Measurements from ENCODE around the gene LMF1.
"Not testable (repeated sequence)": the region's sequence is repeated elsewhere in the genome, so short reads cannot be mapped to it uniquely, and the experiment has no call there.

DNA sequence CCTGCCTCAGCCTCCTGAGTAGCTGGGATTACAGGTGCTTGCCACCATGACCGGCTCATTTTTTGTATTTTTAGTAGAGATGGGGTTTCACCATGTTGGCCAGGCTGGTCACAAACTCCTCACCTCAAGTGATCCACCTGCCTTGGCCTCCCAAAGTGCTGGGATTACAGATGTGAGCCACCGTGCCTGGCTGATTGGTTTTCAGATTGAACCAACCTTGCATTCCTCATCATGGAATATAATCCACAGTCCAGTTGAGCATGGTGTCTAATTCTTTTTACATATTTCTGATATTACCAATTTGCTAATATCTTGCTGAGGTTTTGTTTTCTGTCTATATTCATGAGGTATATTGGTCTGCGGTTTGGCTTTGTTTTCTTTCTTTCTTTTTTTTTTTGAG lies 134.0 kb downstream of the LMF1 start:
- not testable (repeated sequence) for TF ChIP-seq SP2 (IDR thresholded peaks at IDR 0.05; ENCODE audit: low read length); CTBP2 (IDR thresholded peaks at IDR 0.05; ENCODE audit: borderline replicate concordance, insufficient read depth, insufficient read length, low read length); RAD21 (IDR thresholded peaks at IDR 0.05 in 1 of 2, conservative IDR thresholded peaks at IDR 0.05 in 1 of 2; ENCODE audit: low read depth in 2 of 2, low read length in 2 of 2); EZH2 (IDR thresholded peaks at IDR 0.05; ENCODE audit: low read depth, low read length, severe bottlenecking); POLR2AphosphoS5 (IDR thresholded peaks at IDR 0.05; ENCODE audit: low read depth, low read length); KDM5A (IDR thresholded peaks at IDR 0.05; ENCODE audit: low read length); ZNF274 (IDR thresholded peaks at IDR 0.05; ENCODE audit: borderline replicate concordance, extremely low read depth, low read length)
- TF ChIP-seq, protein P1, sequence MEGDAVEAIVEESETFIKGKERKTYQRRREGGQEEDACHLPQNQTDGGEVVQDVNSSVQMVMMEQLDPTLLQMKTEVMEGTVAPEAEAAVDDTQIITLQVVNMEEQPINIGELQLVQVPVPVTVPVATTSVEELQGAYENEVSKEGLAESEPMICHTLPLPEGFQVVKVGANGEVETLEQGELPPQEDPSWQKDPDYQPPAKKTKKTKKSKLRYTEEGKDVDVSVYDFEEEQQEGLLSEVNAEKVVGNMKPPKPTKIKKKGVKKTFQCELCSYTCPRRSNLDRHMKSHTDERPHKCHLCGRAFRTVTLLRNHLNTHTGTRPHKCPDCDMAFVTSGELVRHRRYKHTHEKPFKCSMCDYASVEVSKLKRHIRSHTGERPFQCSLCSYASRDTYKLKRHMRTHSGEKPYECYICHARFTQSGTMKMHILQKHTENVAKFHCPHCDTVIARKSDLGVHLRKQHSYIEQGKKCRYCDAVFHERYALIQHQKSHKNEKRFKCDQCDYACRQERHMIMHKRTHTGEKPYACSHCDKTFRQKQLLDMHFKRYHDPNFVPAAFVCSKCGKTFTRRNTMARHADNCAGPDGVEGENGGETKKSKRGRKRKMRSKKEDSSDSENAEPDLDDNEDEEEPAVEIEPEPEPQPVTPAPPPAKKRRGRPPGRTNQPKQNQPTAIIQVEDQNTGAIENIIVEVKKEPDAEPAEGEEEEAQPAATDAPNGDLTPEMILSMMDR (IDR thresholded peaks at IDR 0.05; ENCODE audit: control extremely low read depth in 1 of 3, insufficient read depth in 1 of 3, low read depth in 1 of 3, low read length in 3 of 3): not testable (repeated sequence)

Measured in H1 (cell line).